MV-4-11 (cell line): ENCODE data around the gene MVB12B.
"Not testable (repeated sequence)": the region's sequence is repeated elsewhere in the genome, so short reads cannot be mapped to it uniquely, and the experiment has no call there.

ENCODE experiments used
- DNase-seq: peaks from one replicate; lab custom pipeline; 2025; lab: John Stamatoyannopoulos, UW

The MVB12B gene, protein sequence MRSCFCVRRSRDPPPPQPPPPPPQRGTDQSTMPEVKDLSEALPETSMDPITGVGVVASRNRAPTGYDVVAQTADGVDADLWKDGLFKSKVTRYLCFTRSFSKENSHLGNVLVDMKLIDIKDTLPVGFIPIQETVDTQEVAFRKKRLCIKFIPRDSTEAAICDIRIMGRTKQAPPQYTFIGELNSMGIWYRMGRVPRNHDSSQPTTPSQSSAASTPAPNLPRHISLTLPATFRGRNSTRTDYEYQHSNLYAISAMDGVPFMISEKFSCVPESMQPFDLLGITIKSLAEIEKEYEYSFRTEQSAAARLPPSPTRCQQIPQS

GRCh38 chr9:126326228-126327005 is at the start of gene MVB12B:
TSS of gene MVB12B (plus strand) at chr9:126326829. CDS start at chr9:126326930, 101 bp downstream.
- DNase-seq, result no peak

- DNase-seq, result no peak
Observed at GRCh38 chr9:126283799-126284465, 42.7 kb upstream of the MVB12B start.

GRCh38 chr9:126285652-126286051 is 41.0 kb upstream of the MVB12B start:
- not testable (repeated sequence) for DNase-seq

GRCh38 chr9:126287166-126287866 is 39.3 kb upstream of the MVB12B start:
- DNase-seq, result no peak

GRCh38 chr9:126290871-126291270 is 35.8 kb upstream of the MVB12B start:
- no peak for DNase-seq

DNA sequence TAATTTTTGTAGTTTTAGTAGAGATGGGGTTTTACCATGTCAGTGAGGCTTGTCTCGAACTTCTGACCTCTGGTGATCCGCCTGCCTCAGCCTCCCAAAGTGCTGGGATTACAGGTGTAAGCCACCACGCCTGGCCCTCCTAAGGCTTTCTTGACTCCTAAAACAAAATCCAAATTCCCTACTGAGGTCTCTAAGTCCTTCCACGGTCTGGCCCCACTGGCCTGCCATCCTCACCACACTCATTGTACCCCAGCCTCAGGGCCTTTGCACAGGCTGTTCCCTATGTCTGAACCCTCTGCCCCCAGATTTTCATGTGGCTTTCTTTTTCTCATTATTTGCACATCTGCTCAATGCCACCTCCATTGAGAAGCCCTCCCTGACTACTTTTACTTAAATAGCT is 34.7 kb upstream of the MVB12B start:
- no peak for DNase-seq

DNA sequence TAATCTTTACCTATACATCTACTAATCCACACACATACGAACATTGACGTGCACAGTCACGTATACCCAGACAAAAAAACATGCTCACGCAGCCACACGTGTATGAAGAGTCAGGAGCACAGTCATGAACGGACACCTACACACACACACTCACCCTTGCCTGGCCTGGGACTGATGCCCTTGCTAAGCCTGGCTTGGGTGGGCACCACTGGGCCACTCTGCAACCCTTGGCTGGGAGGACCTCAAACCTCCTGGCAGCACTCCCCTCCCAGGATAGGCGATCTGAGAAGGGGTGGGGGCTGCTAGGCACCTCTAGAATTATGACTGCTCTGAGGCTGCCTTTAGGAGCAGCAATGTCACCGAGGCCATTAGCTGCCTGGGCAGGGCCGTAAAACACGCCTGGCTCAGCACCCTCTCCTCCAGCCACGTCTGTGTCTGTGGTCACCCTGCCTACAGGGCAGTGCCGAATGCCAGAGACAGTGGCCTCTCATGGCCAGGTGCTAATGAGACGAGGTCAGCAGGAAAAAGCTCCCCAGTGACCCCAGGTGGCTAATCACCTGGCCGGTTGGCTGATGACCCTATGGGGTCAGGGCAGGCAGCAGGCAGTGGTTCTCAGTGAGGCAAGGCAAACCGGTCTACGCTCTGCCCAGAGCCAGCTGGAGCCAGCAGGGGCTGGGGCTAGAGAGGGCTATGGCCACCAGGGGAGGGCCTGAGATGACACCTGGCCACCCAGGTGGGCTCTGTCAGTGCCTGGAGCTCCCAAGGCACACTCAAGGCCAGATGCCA is 33.7 kb upstream of the MVB12B start:
- no peak for DNase-seq

DNA sequence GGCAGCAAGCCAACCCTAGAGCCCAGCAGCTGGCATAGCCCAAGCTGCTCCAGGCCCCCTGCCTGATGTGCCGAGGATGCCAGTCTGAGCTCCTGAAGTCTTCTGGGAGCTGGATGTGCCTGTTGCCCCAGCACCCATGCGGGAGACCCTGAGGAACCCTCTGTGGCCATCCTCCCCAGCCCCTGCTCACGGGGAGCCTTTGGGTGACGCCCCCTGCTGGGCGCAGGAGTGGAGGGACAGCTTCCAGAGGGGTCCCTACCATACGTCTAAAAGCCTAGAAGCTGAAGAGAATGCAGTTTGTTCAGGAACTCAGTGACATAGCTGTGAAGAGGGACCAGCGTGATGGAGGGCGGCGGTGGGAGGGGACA is 33.1 kb upstream of the MVB12B start:
- no peak for DNase-seq

GRCh38 chr9:126294331-126295081 is 32.1 kb upstream of the MVB12B start:
- no peak for DNase-seq

DNA sequence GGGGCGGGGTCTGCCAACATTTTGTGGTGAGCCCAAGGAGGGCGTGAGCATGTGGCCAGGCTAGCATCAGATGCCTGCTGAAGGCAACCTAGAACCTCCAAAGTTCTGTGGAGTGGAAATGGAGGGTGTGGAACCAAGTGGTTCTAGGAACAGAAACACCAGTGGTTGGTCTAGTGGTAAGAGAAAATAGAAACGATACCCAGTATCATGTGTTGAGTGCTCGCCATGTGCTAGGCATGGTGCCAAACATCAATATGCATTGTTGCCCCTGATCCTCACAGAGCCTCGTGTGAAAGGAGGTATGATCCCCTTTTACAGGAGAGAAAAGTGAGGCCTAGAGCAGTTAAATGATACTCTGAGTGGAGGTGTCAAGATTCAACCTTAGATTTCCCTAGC is 31.5 kb upstream of the MVB12B start:
- DNase-seq, result peak; percentile 10

DNA sequence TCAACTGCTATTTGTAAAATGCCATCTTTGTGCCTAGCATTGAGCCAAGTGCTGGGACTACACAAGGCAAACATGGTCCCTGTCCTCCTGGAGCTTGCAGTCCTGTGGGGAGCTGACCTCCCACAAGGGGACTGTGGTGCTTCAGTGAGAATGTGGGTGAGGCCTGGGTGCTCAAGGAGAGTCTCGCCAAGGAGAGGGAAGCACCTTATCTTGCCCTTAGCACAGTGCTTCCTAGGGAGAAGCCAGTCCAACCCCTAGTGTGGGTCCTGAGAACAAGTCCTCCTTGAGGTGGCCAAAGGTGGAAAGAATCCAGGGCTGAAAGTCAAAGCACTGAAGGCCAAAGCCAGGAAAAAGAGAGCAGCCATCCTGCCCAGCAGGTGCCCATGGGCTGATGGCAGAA is 31.1 kb upstream of the MVB12B start:
- DNase-seq, result no peak

DNA sequence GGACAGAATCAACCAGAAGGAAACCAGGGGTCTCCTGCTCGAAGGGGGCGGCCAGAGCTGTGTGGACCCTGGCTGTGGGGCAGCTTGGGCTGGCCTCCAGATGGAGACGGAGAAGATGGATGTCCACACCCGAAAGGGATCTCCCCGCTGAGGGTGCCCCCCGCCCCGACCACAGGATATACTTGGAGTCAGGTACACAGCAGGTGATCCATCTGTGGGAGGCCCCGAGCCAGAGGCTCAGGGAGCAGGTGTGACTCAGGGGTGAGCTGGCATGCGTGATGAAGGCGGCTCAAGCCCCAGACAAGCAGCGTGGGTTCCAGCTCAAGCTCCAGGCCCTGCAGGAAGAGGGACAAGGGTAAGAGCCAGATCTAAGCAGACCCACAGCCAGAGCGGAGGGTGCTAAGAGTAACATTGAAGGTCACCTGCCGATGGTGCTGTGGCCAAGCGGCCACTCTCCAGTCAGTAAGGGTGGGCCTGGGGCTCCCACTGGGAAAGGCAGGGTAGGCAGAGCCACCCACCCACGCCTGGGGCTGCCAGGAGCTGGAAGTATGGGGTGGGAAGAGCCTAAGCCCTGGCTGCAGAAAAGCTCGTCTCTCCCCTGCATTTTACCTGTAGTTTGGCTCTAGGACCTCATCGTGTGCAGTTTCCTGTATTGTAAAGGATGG is 30.6 kb upstream of the MVB12B start:
- DNase-seq, result no peak

DNA sequence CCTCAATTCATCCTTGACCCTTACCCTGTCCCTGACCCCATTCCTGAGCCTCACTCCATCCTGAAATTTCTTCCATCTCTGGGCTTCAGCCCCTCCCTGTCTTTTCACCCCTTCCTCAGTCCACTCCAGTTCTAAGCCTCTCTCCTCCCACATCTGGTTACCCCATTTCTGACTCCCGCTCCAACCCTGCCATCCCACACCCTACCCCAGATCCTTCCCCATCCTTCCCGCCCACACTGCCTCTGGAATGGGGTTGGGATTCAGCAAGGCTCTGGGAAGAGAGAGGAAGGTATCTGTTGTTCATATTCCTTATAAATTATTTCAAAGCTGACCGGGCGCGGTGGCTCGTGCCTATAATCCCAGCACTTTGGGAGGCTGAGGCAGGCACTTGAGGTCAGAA is 29.9 kb upstream of the MVB12B start:
- DNase-seq, result no peak

DNA sequence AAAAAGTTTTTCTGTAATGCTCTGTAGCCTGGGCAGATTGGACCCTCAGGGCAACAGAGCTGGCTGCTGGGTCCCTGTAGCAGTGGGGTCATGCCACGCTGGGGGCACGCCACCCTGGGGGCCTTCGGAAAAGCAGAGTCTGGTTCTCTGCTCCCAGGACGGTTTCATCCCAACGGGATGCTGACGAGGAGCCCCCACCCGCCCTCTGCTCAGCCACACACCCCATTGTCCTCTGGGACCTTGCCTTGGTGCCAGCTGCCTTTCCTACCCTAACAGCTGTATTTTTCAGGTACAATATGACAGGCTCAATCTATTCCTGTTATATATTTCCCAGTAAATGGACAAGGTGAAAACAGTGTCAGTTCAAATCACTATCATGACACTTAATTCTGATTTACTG is 29.0 kb upstream of the MVB12B start:
- no peak for DNase-seq

GRCh38 chr9:126298063-126298801 is 28.4 kb upstream of the MVB12B start:
- no peak for DNase-seq

GRCh38 chr9:126299706-126300276 is 26.8 kb upstream of the MVB12B start:
- DNase-seq, result peak; percentile 13

DNA sequence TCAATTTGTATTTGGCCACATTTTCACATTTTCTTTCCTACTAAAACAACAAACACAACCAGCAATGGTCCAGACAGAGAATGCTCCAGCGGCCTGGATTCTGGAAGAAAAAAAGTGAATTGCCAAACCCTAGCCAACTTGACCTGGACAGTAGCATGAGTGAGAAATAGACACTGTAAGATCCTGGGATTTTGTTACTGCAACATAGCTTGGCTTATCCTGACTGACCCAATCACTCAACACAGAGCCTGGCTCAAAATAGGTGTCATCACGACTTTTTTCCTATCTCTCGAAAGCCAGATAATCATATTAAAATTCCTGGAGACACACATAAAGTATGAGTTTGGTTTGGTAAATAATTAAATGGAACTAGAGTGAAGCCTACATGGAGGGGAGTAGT is 25.4 kb upstream of the MVB12B start:
- DNase-seq, result no peak

- peak; percentile 59 for DNase-seq
Observed at GRCh38 chr9:126301985-126302603, 24.5 kb upstream of the MVB12B start.

- DNase-seq, result no peak
Observed at GRCh38 chr9:126302730-126303129, 23.9 kb upstream of the MVB12B start.
